ENCODE results near the gene MC5R. TPM values are rescaled to one million over a fixed set of nuclear protein-coding genes. Genes with fewer than 3 reads are reported as not detected.
A peak's percentile ranks its signal among the peaks of the same experiment; 100 is the strongest.

Gene MC5R
- total RNA-seq, 2 donors from 2014 or later, result not detected

DNA sequence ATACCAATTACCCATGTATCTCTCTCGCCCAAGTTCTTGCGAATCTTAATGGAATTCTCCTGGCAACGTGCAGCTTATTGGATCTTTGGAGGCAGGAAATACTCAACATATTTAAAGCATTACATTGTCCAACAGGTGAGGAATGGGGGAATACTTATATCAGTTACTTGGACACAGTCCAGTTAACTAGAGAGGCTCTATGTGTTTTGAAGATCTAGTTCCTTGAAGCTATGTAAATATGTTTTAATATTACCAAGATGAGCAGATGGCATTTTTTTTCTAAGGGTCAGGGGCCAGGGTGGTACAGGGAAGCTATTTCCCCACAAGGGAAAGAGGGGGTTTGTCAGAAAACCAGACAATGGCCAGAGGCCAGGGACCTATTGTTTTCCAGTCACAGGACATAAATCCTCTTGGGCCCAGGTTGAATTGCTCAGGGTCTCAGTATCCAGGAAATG, 26.8 kb upstream of the MC5R start:
- Histone ChIP-seq H3K9ac (ENCODE audit: low read depth in 2 of 2, low read length in 2 of 2) (no peak overlapping the region), H3K27ac (no peak overlapping the region), H3K27me3 (no peaks in the 10 kb centered on the region), H3K4me3 (no peak overlapping the region), H3K4me1 (peaks cover 4% of the 10 kb centered on the region), H3K9me3 (no peaks in the 10 kb centered on the region), H3K36me3 (no peaks in the 10 kb centered on the region)
- intact Hi-C loops (cut with DNase I), result no loop called here
- no peak for DNase-seq
- TF ChIP-seq CTCF (IDR thresholded peaks at IDR 0.05), result no peak

DNA sequence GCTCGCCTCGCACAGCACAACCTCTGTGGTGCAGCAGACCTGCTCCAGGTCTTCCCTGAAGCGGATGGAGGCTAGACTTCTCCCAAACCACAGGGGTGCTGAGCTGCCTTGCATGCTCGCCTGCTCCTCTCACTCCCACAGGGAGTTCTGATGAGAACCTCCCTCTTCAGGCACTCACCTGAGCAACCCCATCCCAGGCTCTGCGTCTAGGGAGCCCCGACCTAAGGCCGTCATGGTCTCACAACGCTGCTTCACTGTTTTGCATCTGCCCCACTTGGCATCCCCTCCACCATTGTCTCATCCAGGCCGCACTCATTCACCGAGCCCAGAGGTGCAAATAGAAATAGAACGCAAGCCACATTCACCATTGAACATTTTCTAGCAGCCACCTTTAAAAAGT, 24.6 kb upstream of the MC5R start:
- no peaks in the 10 kb centered on the region for H3K36me3 ChIP-seq
- no peaks in the 10 kb centered on the region for H3K9me3 ChIP-seq
- H3K4me3 ChIP-seq, result no peak overlapping the region
- no peak for TF ChIP-seq CTCF (IDR thresholded peaks at IDR 0.05)
- H3K27ac ChIP-seq, result no peak overlapping the region
- H3K4me1 ChIP-seq, result peaks cover 4% of the 10 kb centered on the region
- no peaks in the 10 kb centered on the region for H3K27me3 ChIP-seq
- DNase-seq, result no peak
- no peak overlapping the region for H3K9ac ChIP-seq (ENCODE audit: low read depth in 2 of 2, low read length in 2 of 2)
- intact Hi-C loops (cut with DNase I), result no loop called here

DNA sequence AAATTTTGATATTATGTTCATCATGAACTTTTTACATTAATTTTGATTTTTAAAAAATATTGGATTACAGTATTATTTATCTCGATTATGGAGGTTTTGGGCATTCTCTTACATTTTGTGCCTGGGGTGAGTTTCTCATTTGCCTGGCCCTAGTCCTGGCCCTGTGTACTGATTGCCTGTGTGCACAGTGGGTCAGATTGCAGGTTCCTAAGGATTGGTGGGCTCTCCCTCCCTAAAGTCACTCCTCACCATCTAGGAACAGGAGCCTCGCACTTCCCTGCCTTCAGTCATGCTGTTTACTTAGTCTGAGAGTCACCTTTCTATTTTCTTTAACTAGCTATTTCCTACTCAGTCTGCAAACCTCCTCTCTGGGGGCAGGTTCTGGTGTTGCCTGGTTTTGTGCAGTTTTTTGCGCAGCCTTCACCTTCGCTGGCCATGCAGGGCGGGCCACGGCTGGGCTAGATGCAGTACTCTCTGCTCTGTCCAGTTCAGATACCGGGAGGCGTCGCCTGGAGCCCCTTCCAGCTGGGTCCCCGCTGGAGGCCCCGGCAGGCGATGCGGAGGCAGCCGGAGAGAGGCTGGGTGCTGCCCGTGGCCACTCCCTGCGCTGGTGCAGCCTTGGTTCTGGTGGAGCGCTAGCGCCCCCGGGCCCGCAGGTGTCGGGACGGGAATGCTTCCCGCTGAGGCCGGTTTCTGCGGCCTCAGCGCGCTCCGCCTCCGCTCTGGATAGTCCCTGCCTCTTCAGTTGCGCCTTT, 23.3 kb upstream of the MC5R start:
- DNase-seq, result peak; percentile 82
- Histone ChIP-seq H3K9me3 (no peaks in the 10 kb centered on the region), H3K36me3 (no peaks in the 10 kb centered on the region), H3K4me1 (peaks cover 4% of the 10 kb centered on the region), H3K27ac (no peak overlapping the region), H3K4me3 (no peak overlapping the region), H3K9ac (ENCODE audit: low read depth in 2 of 2, low read length in 2 of 2) (no peak overlapping the region), H3K27me3 (no peaks in the 10 kb centered on the region)
- intact Hi-C loops (cut with DNase I), result loop anchor here (10.0 kb wide), 1 partner anchor 246 kb away; no protein-coding TSS in a partner anchor
- no peak for TF ChIP-seq CTCF (IDR thresholded peaks at IDR 0.05)

DNA sequence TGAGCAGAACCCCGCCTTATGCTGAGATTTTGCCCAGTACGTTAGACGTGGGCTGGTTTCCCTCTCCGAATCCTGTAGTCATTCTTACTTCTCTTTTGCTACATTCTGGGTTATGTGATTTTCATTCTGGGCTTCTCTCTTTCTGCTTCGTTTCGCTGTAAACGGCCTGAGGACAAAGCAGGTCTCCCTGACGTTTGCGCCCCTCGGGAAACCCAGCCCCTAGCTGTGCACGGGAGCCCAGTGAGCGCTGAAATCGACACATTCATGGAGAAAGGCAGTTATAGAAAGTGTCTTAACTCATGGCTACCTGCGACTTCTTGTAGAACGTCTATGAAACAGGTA, 22.7 kb upstream of the MC5R start:
- Histone ChIP-seq H3K27me3 (no peaks in the 10 kb centered on the region), H3K4me3 (no peak overlapping the region)

GRCh38 chr18:13804305-13804704, 19.6 kb upstream of the MC5R start:
- H3K4me1 ChIP-seq, result peaks cover 4% of the 10 kb centered on the region
- DNase-seq, result no peak
- no peak overlapping the region for H3K27ac ChIP-seq
- intact Hi-C loops (cut with DNase I), result loop anchor here (10.0 kb wide), 1 partner anchor 250 kb away; no protein-coding TSS in a partner anchor
- no peaks in the 10 kb centered on the region for H3K27me3 ChIP-seq
- H3K9me3 ChIP-seq, result no peaks in the 10 kb centered on the region
- TF ChIP-seq CTCF (IDR thresholded peaks at IDR 0.05), result no peak
- no peak overlapping the region for H3K4me3 ChIP-seq
- H3K36me3 ChIP-seq, result no peaks in the 10 kb centered on the region
- H3K9ac ChIP-seq (ENCODE audit: low read depth in 2 of 2, low read length in 2 of 2), result no peak overlapping the region

More for the DNA sequence above, 22.7 kb upstream of the MC5R start:
- no peak for DNase-seq
- peaks cover 4% of the 10 kb centered on the region for H3K4me1 ChIP-seq
- intact Hi-C loops (cut with DNase I), result loop anchor here (10.0 kb wide), 1 partner anchor 246 kb away; no protein-coding TSS in a partner anchor
- no peak overlapping the region for H3K9ac ChIP-seq (ENCODE audit: low read depth in 2 of 2, low read length in 2 of 2)
- H3K27ac ChIP-seq, result no peak overlapping the region
- H3K9me3 ChIP-seq, result no peaks in the 10 kb centered on the region
- no peaks in the 10 kb centered on the region for H3K36me3 ChIP-seq
- no peak for TF ChIP-seq CTCF (IDR thresholded peaks at IDR 0.05)
